COLO829 (cell line): ENCODE results near the gene OR51A7.

Experiments
- DNase-seq: peaks from one replicate; pipeline ENCODE4 v3.0.0; 2012; ENCODE audit warnings: low spot score

Gene OR51A7

GRCh38 chr11:4957396-4957795 is 53.8 kb downstream of the OR51A7 start:
- DNase-seq: no peak
